Heart left ventricle (tissue), 13 donors: ENCODE measurements around the gene KISS1.

Experiments used
- POLR2A ChIP-seq, 2 donors: fragments of 450-650 bp; IDR thresholded peaks; one replicate each; pipeline ENCODE4 v1.6.1; 2017; ENCODE audit warnings: antibody characterized with exemption in 2 of 2, mild to moderate bottlenecking in 2 of 2, moderate library complexity in 2 of 2
- TF ChIP-seq, protein P1 (sequence below), 12 donors: fragments of 200-600 bp; sonication (generic) in 4 of 12; IDR thresholded peaks; one replicate each; pipeline versions ENCODE4 v1.5.0 to v1.8.0; 2018 to 2022; ENCODE audit warnings: antibody characterized with exemption in 12 of 12, mild to moderate bottlenecking in 5 of 12
- donor health status: ischemic (EF 13 %, LVEDD 7.1; RV severe dilation, severe dysfunction).
- donor health status: DM: no; HTN: yes; CAD: no.
- donor health status: DM: no; HTN: no; CAD: no.
- donor health status: ischemic (EF 25% LVEDD 6.9; RV normal size, moderate dysfunction).
- donor health status: ischemic (EF 25% LVEDD 5.7; RV mildly dilated, moderate dysfunction).
- donor health status: ischemic (EF 35%, LVEDD 5.7; RV mildly dilated, moderate dysfunction).
- donor health status: nonischemic (EF 11% LVEDD 7.7; RV severe dilation, severe dysfunction).
- donor health status: DM: yes; HTN: yes; CAD: no.
- donor health status: PGD.
- donor health status: ischemic (EF 29% LVEDD 5.4; RV normal size, mild dysfunction).
- donor health status: nonischemic (EF 23%, LVEDD 6.1; RV moderate dilation, normal function).

DNA sequence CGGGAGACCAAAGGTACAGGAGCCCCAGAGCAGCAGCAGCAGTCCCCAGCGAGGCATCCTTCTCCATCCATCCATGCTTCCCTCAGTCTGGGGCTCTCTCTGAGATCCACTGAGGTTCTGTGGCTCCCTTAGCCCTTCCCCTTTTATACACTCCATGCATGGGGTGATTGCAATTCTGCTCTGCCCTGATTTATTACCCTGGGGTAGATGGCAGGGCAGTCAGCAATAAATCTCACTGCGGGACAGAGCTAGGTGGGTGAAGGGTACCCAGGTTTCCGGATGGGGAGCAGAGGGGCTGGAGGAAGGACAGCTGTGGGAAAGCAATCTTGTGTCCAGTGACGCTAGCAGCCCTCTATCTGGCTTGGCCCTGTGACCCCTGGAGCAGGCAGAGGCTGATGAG is 30.1 kb downstream of the KISS1 start, which contains the start of gene REN:
- TF ChIP-seq, protein P1, sequence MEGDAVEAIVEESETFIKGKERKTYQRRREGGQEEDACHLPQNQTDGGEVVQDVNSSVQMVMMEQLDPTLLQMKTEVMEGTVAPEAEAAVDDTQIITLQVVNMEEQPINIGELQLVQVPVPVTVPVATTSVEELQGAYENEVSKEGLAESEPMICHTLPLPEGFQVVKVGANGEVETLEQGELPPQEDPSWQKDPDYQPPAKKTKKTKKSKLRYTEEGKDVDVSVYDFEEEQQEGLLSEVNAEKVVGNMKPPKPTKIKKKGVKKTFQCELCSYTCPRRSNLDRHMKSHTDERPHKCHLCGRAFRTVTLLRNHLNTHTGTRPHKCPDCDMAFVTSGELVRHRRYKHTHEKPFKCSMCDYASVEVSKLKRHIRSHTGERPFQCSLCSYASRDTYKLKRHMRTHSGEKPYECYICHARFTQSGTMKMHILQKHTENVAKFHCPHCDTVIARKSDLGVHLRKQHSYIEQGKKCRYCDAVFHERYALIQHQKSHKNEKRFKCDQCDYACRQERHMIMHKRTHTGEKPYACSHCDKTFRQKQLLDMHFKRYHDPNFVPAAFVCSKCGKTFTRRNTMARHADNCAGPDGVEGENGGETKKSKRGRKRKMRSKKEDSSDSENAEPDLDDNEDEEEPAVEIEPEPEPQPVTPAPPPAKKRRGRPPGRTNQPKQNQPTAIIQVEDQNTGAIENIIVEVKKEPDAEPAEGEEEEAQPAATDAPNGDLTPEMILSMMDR (IDR thresholded peaks at IDR 0.05): no peak
- no peak for TF ChIP-seq POLR2A (IDR thresholded peaks at IDR 0.05)
